HepG2 (cell line): ENCODE results near the gene PSKH1. TPM values are rescaled to one million over a fixed set of nuclear protein-coding genes. Genes with fewer than 3 reads are reported as not detected.
A peak's percentile ranks its signal among the peaks of the same experiment; 100 is the strongest.

Source experiments
- ATAC-seq: fragments of 200-7000 bp; cut with Tn5 transposase; 3 replicates; pipeline ENCODE4 v1.9.1; 2020; ENCODE audit warnings: mild to moderate bottlenecking, moderate library complexity
- BruUV-seq: library from RNA; stranded (reverse); fragments of 400-500 nt; replicated peaks from 2 replicates; lab custom pipeline; 2021; lab: Mats Ljungman, UMichigan
- CTCF ChIA-PET: fragments of 300-600 bp; formaldehyde crosslinking; extraction: SDS; loops from one replicate; lab custom pipeline; 2021; ENCODE audit warnings: low total read pairs, inconsistent platforms, low intra/inter-chr PET ratio; lab: Yijun Ruan, JAX
- POLR2A ChIA-PET: fragments of 350-600 bp; sonication (Branson Sonifier 250); formaldehyde crosslinking; loops from one replicate; lab custom pipeline; 2020; ENCODE audit warnings: antibody characterized with exemption, inconsistent platforms; lab: Yijun Ruan, JAX
- DNase-seq: peaks from one replicate; pipeline ENCODE4 v3.0.0-alpha.2; 2015; ENCODE audit warnings: low spot score
- FAIRE-seq: peaks from 3 replicates; lab custom pipeline; 2011; peaks lifted over from hg19 to GRCh38; lab: Jason Lieb, UNC
- H2AFZ ChIP-seq: one replicate; pipeline ENCODE4 v1.6.1; 2011; ENCODE audit warnings: low read length, inconsistent platforms
- H3K27ac ChIP-seq: fragments of 300-600 bp; 3 replicates; pipeline ENCODE4 v1.8.0; 2011; ENCODE audit warnings: mixed run types, mild to moderate bottlenecking, mixed read lengths, low read length, inconsistent platforms; ENCODE audit not compliant: insufficient read depth; ENCODE audit errors: extremely low read length
- H3K27me3 ChIP-seq, 2 experiments: fragments of 200-600 bp in 1 of 2; 2 replicates in 1 of 2; 3 replicates in 1 of 2; pipeline versions ENCODE4 v1.6.0 to v1.8.0; 2011; ENCODE audit warnings: low read length in 2 of 2, mild to moderate bottlenecking in 2 of 2, moderate library complexity in 2 of 2, inconsistent platforms in 1 of 2; ENCODE audit not compliant: insufficient read depth in 2 of 2, control insufficient read depth in 1 of 2
- H3K36me3 ChIP-seq, 2 experiments: fragments of 200-600 bp in 1 of 2; replicated peaks in 1 of 2; 2 replicates in 1 of 2; 3 replicates in 1 of 2; pipeline versions ENCODE4 v1.5.1 to v1.8.0; 2011; ENCODE audit warnings: low read length in 2 of 2, inconsistent platforms in 1 of 2; ENCODE audit not compliant: insufficient read depth in 2 of 2, control insufficient read depth in 1 of 2
- H3K4me1 ChIP-seq: 2 replicates; pipeline ENCODE4 v1.5.1; 2012; ENCODE audit warnings: low read length, inconsistent platforms; ENCODE audit not compliant: insufficient read depth
- H3K4me2 ChIP-seq: 2 replicates; pipeline ENCODE4 v1.6.0; 2011; ENCODE audit warnings: low read depth, low read length, inconsistent platforms
- H3K4me3 ChIP-seq, 3 experiments: fragments of 200-600 bp in 1 of 3; sonication (generic), shearing (Covaris generic) in 1 of 3; replicated peaks in 1 of 3; 2 replicates each; pipeline ENCODE4 v1.5.1; 2011 to 2016; ENCODE audit warnings: low read length in 3 of 3, inconsistent platforms in 2 of 3, low read depth in 2 of 3, mild to moderate bottlenecking in 2 of 3, control low read depth in 1 of 3, mixed read lengths in 1 of 3; ENCODE audit not compliant: insufficient read depth in 1 of 3
- H3K79me2 ChIP-seq: one replicate; pipeline ENCODE4 v1.6.1; 2011; ENCODE audit warnings: low read length, inconsistent platforms; ENCODE audit not compliant: insufficient read depth
- H3K9ac ChIP-seq: 2 replicates; pipeline ENCODE4 v1.6.0; 2011; ENCODE audit warnings: mild to moderate bottlenecking, low read depth, low read length, inconsistent platforms; ENCODE audit not compliant: insufficient read depth
- H3K9me3 ChIP-seq: 2 replicates; pipeline ENCODE4 v1.5.1; 2012; ENCODE audit warnings: mild to moderate bottlenecking, low read length
- H4K20me1 ChIP-seq: 2 replicates; pipeline ENCODE4 v1.6.0; 2011; ENCODE audit warnings: inconsistent platforms, mild to moderate bottlenecking, low read length, moderate library complexity; ENCODE audit not compliant: insufficient read depth
- AKAP8 ChIP-seq: sonication (generic); formaldehyde crosslinking; IDR thresholded peaks from 2 replicates; pipeline ENCODE4 v1.5.1; 2020; ENCODE audit warnings: mild to moderate bottlenecking, missing genetic modification reagents
- CENPBD1 ChIP-seq: sonication (generic); formaldehyde crosslinking; IDR thresholded peaks from 2 replicates; pipeline ENCODE4 v1.8.0; 2022; ENCODE audit warnings: missing genetic modification reagents, low read depth, mild to moderate bottlenecking, borderline replicate concordance
- CHCHD3 ChIP-seq: sonication (generic); formaldehyde crosslinking; IDR thresholded peaks from 2 replicates; pipeline ENCODE4 v1.8.0; 2022; ENCODE audit warnings: mild to moderate bottlenecking, missing genetic modification reagents, moderate library complexity
- DPF2 ChIP-seq: sonication (generic); formaldehyde crosslinking; IDR thresholded peaks from 2 replicates; pipeline ENCODE4 v1.4.0; 2020; ENCODE audit warnings: mild to moderate bottlenecking, low read depth, missing genetic modification reagents, borderline replicate concordance
- HINFP ChIP-seq: sonication (generic); formaldehyde crosslinking; IDR thresholded peaks from 2 replicates; pipeline ENCODE4 v1.4.0; 2020; ENCODE audit warnings: low read depth, mild to moderate bottlenecking, missing genetic modification reagents
- HNRNPH1 ChIP-seq: fragments of 200-400 bp; formaldehyde crosslinking; optimal IDR thresholded peaks from 2 replicates; pipeline ENCODE3; 2017; ENCODE audit warnings: mild to moderate bottlenecking, low read depth, low read length
- MAFG ChIP-seq: sonication (generic); formaldehyde crosslinking; IDR thresholded peaks from 2 replicates; pipeline ENCODE4 v1.5.1; 2020; ENCODE audit warnings: mild to moderate bottlenecking, missing genetic modification reagents
- MLLT10 ChIP-seq: sonication (generic); formaldehyde crosslinking; IDR thresholded peaks from 2 replicates; pipeline ENCODE4 v1.4.0; 2020; ENCODE audit warnings: missing genetic modification reagents
- RXRB ChIP-seq: IDR thresholded peaks from 2 replicates; pipeline ENCODE4 v1.6.1; 2016; ENCODE audit warnings: borderline replicate concordance, missing genetic modification reagents, missing compliant biosample characterization
- SATB2 ChIP-seq: sonication (generic); formaldehyde crosslinking; IDR thresholded peaks from 2 replicates; pipeline ENCODE4 v1.5.0; 2020; ENCODE audit warnings: missing genetic modification reagents
- SPEN ChIP-seq: sonication (generic); formaldehyde crosslinking; IDR thresholded peaks from 2 replicates; pipeline ENCODE4 v1.5.1; 2020; ENCODE audit warnings: low read depth, mild to moderate bottlenecking, missing genetic modification reagents
- SRF ChIP-seq: IDR thresholded peaks from 2 replicates; pipeline ENCODE4 v1.6.1; 2011; ENCODE audit warnings: mild to moderate bottlenecking, low read depth, low read length, moderate library complexity
- TERF1 ChIP-seq: sonication (generic); formaldehyde crosslinking; IDR thresholded peaks from 2 replicates; pipeline ENCODE4 v1.8.0; 2022; ENCODE audit warnings: mild to moderate bottlenecking, missing genetic modification reagents, moderate library complexity
- ZBTB7A ChIP-seq: sonication (generic); formaldehyde crosslinking; IDR thresholded peaks from 2 replicates; pipeline ENCODE4 v1.8.0; 2022; ENCODE audit warnings: mild to moderate bottlenecking, missing genetic modification reagents
- ZNF329 ChIP-seq: sonication (generic); formaldehyde crosslinking; IDR thresholded peaks from 2 replicates; pipeline ENCODE4 v1.9.0; 2021; ENCODE audit warnings: low read depth, mild to moderate bottlenecking, missing genetic modification reagents
- ZNF577 ChIP-seq: sonication (generic); formaldehyde crosslinking; IDR thresholded peaks from 2 replicates; pipeline ENCODE4 v1.4.0; 2020; ENCODE audit warnings: mild to moderate bottlenecking, low read depth, missing genetic modification reagents, borderline replicate concordance
- ZNF75D ChIP-seq: sonication (generic); formaldehyde crosslinking; IDR thresholded peaks from 2 replicates; pipeline ENCODE4 v1.8.1; 2023; ENCODE audit warnings: missing genetic modification reagents, mild to moderate bottlenecking, borderline replicate concordance
- ZNF782 ChIP-seq: sonication (generic); formaldehyde crosslinking; IDR thresholded peaks from 2 replicates; pipeline ENCODE4 v1.4.0; 2020; ENCODE audit warnings: missing genetic modification reagents, mild to moderate bottlenecking, borderline replicate concordance
- ZNF800 ChIP-seq: sonication (generic); formaldehyde crosslinking; IDR thresholded peaks from 2 replicates; pipeline ENCODE4 v1.4.0; 2020; ENCODE audit warnings: missing genetic modification reagents
- WGBS: methylation state at CpG from one replicate; pipeline ENCODE4 v1.1.6; 2017; ENCODE audit warnings: low lambda C conversion rate; 5-methylcytosine and 5-hydroxymethylcytosine counted together
- in situ Hi-C: cut with HindIII; loops from 2 replicates; pipeline ENCODE4 v1.10.0; 2017; ENCODE audit warnings: low pct_unique_long_range_greater_than_20kb; ENCODE audit not compliant: extremely low pct_ligation_motif_present
- intact Hi-C: fragments of 100-400 bp; cut with micrococcal nuclease; formaldehyde crosslinking; loops from one replicate; pipeline ENCODE4 v1.10.0; 2022; ENCODE audit not compliant: unreplicated experiment
- polyA plus RNA-seq, 8 experiments: library from polyadenylated mRNA; depleted of rRNA in 3 of 8; stranded (reverse) in 7 of 8; unstranded in 1 of 8; fragments of >200 nt; fragmentation: Illumina TruSeq in 4 of 8; extraction: Trizol in 4 of 8; gene quantifications; 2 replicates each; pipeline versions ENCODE4 v1.2.1 to v1.2.3, GENCODE V29; 2011 to 2016; ENCODE audit warnings: low read depth in 4 of 8, missing spikeins in 1 of 8, mixed read lengths in 1 of 8; ENCODE audit not compliant: insufficient read depth in 1 of 8
- total RNA-seq, 5 experiments: library from RNA; depleted of rRNA; stranded (reverse); fragments of >200 nt; fragmentation: Illumina TruSeq; extraction: Trizol; gene quantifications; 2 replicates each; pipeline ENCODE4 v1.2.3, GENCODE V29; 2016; ENCODE audit warnings: low read depth in 1 of 5

The PSKH1 gene
- total and polyA plus RNA-seq, 2 of the 13 experiments (the other 11 are each of a cell fraction or from before 2014, with no cell fraction given), result 8.4 to 19.1 TPM

- Histone ChIP-seq H3K27me3 (peaks cover 0 to 3% of the 10 kb centered on the region in 2 experiments; a peak in 1 of 5 replicates), H3K79me2 (peaks cover 43% of the 10 kb centered on the region), H3K4me3 (peak overlapping the region; percentile 89 to 91 (median 90)), H3K36me3 (no peaks in the 10 kb centered on the region; a peak in 1 of 5 replicates), H2AFZ (no peak overlapping the region), H3K4me2 (peak overlapping the region; percentile 92), H3K27ac (peak overlapping the region; percentile 92), H4K20me1 (peaks cover 11% of the 10 kb centered on the region), H3K9me3 (no peaks in the 10 kb centered on the region), H3K4me1 (peaks cover 57% of the 10 kb centered on the region), H3K9ac (peak overlapping the region; percentile 83)
- ATAC-seq (peak; percentile 66), FAIRE-seq (no peak), DNase-seq (peak; percentile 72)
- in situ Hi-C loops, result no loop called here
- no TSS peak for BruUV-seq
- ChIA-PET POLR2A (interaction anchor here (0.6 to 12.9 kb wide), 10 partner anchors 10 to 149 kb away, joined by 4 to 226 read pairs (median 10); partner anchors contain the start of genes DDX28, DUS2, LCAT and PSMB10), CTCF (interaction anchor here (1.8 kb wide), 1 partner anchor 24 kb away, joined by 3 read pairs; no protein-coding TSS in a partner anchor)
- intact Hi-C loops, result loop anchor here (2.0 kb wide), 1 partner anchor 27 kb away; no protein-coding TSS in a partner anchor
- 9% methylated on average over 40 of the region's 40 CpGs for WGBS
- TF ChIP-seq ZNF75D (CRISPR knock-in tag) (no peak), AKAP8 (no peak), ZNF800 (CRISPR knock-in tag) (no peak), RXRB (CRISPR knock-in tag) (no peak; the same call in 1 of the 2 replicates), CENPBD1 (no peak), SPEN (peak; percentile 59; the same call in 1 of the 2 replicates), TERF1 (CRISPR knock-in tag) (no peak), CHCHD3 (CRISPR knock-in tag) (no peak), MLLT10 (CRISPR knock-in tag) (no peak), ZNF329 (CRISPR knock-in tag) (0 out of 2 replicates have a peak, but pooled peaks have one; percentile 14), SRF (no peak), SATB2 (CRISPR knock-in tag) (no peak), HINFP (CRISPR knock-in tag) (no peak), HNRNPH1 (no peak), DPF2 (no peak), ZNF782 (CRISPR knock-in tag) (no peak), ZBTB7A (CRISPR knock-in tag) (no peak), ZNF577 (CRISPR knock-in tag) (no peak), MAFG (CRISPR knock-in tag) (no peak)
Measured at GRCh38 chr16:67969254-67970039, 76.4 kb downstream of the PSKH1 start.
